GM12878 (cell line): Measurements from ENCODE around the gene PTPN2. TPM values are rescaled to one million over a fixed set of nuclear protein-coding genes. Genes with fewer than 3 reads are reported as not detected.

ENCODE experiments used
- ASH2L ChIP-seq: fragments of 300-600, 200-600 bp; sonication (generic); IDR thresholded peaks from 2 replicates; pipeline ENCODE4 v1.6.1; 2017; ENCODE audit warnings: low read depth, mild to moderate bottlenecking, borderline replicate concordance
- CHD1 ChIP-seq: IDR thresholded peaks from 2 replicates; pipeline ENCODE4 v1.6.1; 2012; ENCODE audit warnings: low read depth, low read length, improper control_type of control experiment
- CTCF ChIP-seq, 3 experiments: IDR thresholded peaks in 2 of 3; conservative IDR thresholded peaks in 1 of 3; 2 replicates each; pipeline ENCODE4 v1.5.1; 2011; ENCODE audit warnings: low read depth in 3 of 3, low read length in 3 of 3, mild to moderate bottlenecking in 3 of 3, control low read depth in 2 of 3, moderate library complexity in 2 of 3, inconsistent platforms in 1 of 3, mixed read lengths in 1 of 3; ENCODE audit not compliant: control insufficient read depth in 2 of 3, insufficient read depth in 1 of 3; ENCODE audit errors: extremely low read depth in 1 of 3
- CUX1 ChIP-seq: IDR thresholded peaks from 2 replicates; pipeline ENCODE4 v1.6.1; 2012; ENCODE audit warnings: improper control_type of control experiment, low read depth, low read length; ENCODE audit not compliant: insufficient replicate concordance
- GATAD2B ChIP-seq: fragments of 450-650 bp; conservative IDR thresholded peaks from 2 replicates; pipeline ENCODE4 v1.6.1; 2017; ENCODE audit warnings: low read depth, mild to moderate bottlenecking, moderate library complexity
- IRF4 ChIP-seq: IDR thresholded peaks from 2 replicates; pipeline ENCODE4 v1.6.1; 2011; ENCODE audit warnings: low read depth, low read length
- MAX ChIP-seq: IDR thresholded peaks from 2 replicates; pipeline ENCODE4 v1.6.1; 2012; ENCODE audit warnings: low read depth, low read length, improper control_type of control experiment
- NR2C1 ChIP-seq: fragments of 450-650 bp; IDR thresholded peaks from 2 replicates; pipeline ENCODE4 v1.6.1; 2017; ENCODE audit warnings: antibody characterized with exemption, mild to moderate bottlenecking, moderate library complexity
- PML ChIP-seq: IDR thresholded peaks from 2 replicates; pipeline ENCODE4 v1.6.1; 2012; ENCODE audit warnings: low read length, inconsistent platforms
- RELB ChIP-seq: fragments of 450-650 bp; IDR thresholded peaks from 2 replicates; pipeline ENCODE4 v1.6.1; 2017; ENCODE audit warnings: low read depth, mild to moderate bottlenecking, moderate library complexity
- RFX5 ChIP-seq: IDR thresholded peaks from 2 replicates; pipeline ENCODE4 v1.6.1; 2011; ENCODE audit warnings: low read depth, low read length, improper control_type of control experiment
- RUNX3 ChIP-seq: IDR thresholded peaks from 2 replicates; pipeline ENCODE4 v1.6.1; 2012; ENCODE audit warnings: low read length, inconsistent platforms
- SIN3A ChIP-seq: IDR thresholded peaks from 2 replicates; pipeline ENCODE4 v1.6.1; 2012; ENCODE audit warnings: low read depth, low read length, improper control_type of control experiment
- SMAD5 ChIP-seq: IDR thresholded peaks from 2 replicates; pipeline ENCODE4 v1.6.1; 2016; ENCODE audit warnings: antibody characterized with exemption, low read depth
- STAT1 ChIP-seq: fragments of 450-650 bp; conservative IDR thresholded peaks from 2 replicates; pipeline ENCODE4 v1.6.1; 2014; ENCODE audit warnings: antibody characterized with exemption, mild to moderate bottlenecking
- polyA plus RNA-seq, 11 experiments: library from polyadenylated mRNA; depleted of rRNA in 4 of 11; unstranded in 6 of 11; stranded (reverse) in 5 of 11; fragments of >200 nt; fragmentation: Nextera tagmentation in 4 of 11; fragmentation: Illumina TruSeq in 1 of 11; extraction: Ambion mirVana in 4 of 11; extraction: Trizol in 1 of 11; gene quantifications; 1 replicate in 1 of 11; 2 replicates in 10 of 11; pipeline versions ENCODE4 v1.2.1 to v1.2.3, GENCODE V29; 2011 to 2016; ENCODE audit warnings: inconsistent platforms in 2 of 11, missing spikeins in 2 of 11, low read depth in 1 of 11
- total RNA-seq, 4 experiments: library from RNA; depleted of rRNA in 3 of 4; stranded (reverse); fragments of >200 nt in 3 of 4; fragmentation: Illumina TruSeq in 1 of 4; extraction: Trizol in 1 of 4; gene quantifications; 2 replicates each; pipeline versions ENCODE4 v1.2.1 to v1.2.3, GENCODE V29; 2013 to 2021

PTPN2 gene
- total and polyA plus RNA-seq, 10 of the 15 experiments (the other 5 are each of a cell fraction or from before 2014, with no cell fraction given) = 46.5 to 86.7 (median 64.6) TPM

GRCh38 chr18:12838178-12838634 lies 45.8 kb downstream of the PTPN2 start (continued):
- TF ChIP-seq CUX1 (no peak), ASH2L (no peak), SIN3A (no peak), GATAD2B (0 out of 2 replicates have a peak, but pooled peaks have one; percentile 30), PML (no peak), RELB (no peak), SMAD5 (no peak), STAT1 (no peak), MAX (no peak), NR2C1 (no peak), IRF4 (0 out of 2 replicates have a peak, but pooled peaks have one; percentile 7), RUNX3 (no peak; the same call in 1 of the 2 replicates), RFX5 (no peak), CHD1 (no peak), CTCF (IDR thresholded peaks at IDR 0.05 in 2 of 3, conservative IDR thresholded peaks at IDR 0.05 in 1 of 3; ENCODE audit: control insufficient read depth in 2 of 3, extremely low read depth in 1 of 3, insufficient read depth in 1 of 3, low read depth in 3 of 3, low read length in 3 of 3) (no peak)
